H1 (cell line): ENCODE results near the gene KLHL18. TPM values are rescaled to one million over a fixed set of nuclear protein-coding genes. Genes with fewer than 3 reads are reported as not detected.

Source experiments
- CTCF ChIA-PET: fragments of 300-600 bp; sonication (Branson Sonifier 250); formaldehyde crosslinking; loops from one replicate; lab custom pipeline; 2021; ENCODE audit not compliant: partially characterized antibody; lab: Charles Lee
- POLR2A ChIA-PET: fragments of 300-600 bp; sonication (Branson Sonifier 250); formaldehyde crosslinking; loops from one replicate; lab custom pipeline; 2021; ENCODE audit warnings: inconsistent platforms; ENCODE audit not compliant: partially characterized antibody; lab: Charles Lee
- DNase-seq, 2 experiments: peaks; one replicate each; pipeline versions ENCODE4 v3.0.0 to v3.0.0-alpha.2; 2010 to 2022; ENCODE audit warnings: low spot score in 2 of 2, low read depth in 1 of 2, mixed read lengths in 1 of 2
- FAIRE-seq: peaks from 2 replicates; lab custom pipeline; 2011; peaks lifted over from hg19 to GRCh38; lab: Jason Lieb, UNC
- H2AFZ ChIP-seq: 2 replicates; pipeline ENCODE4 v1.8.1; 2012; ENCODE audit warnings: low read length, inconsistent platforms
- H2AK5ac ChIP-seq: 2 replicates; pipeline ENCODE4 v1.6.1; 2013; ENCODE audit warnings: low read depth, low read length
- H2BK120ac ChIP-seq: replicated peaks from 2 replicates; pipeline ENCODE3; 2013; ENCODE audit warnings: low read depth, low read length, inconsistent platforms
- H2BK12ac ChIP-seq: 2 replicates; pipeline ENCODE4 v1.6.1; 2013; ENCODE audit warnings: low read depth, low read length
- H2BK15ac ChIP-seq: 2 replicates; pipeline ENCODE4 v1.6.1; 2013; ENCODE audit warnings: low read length
- H2BK20ac ChIP-seq: 2 replicates; pipeline ENCODE4 v1.6.1; 2013; ENCODE audit warnings: low read length
- H2BK5ac ChIP-seq: 2 replicates; pipeline ENCODE4 v1.6.1; 2013; ENCODE audit warnings: low read depth, low read length
- H3K14ac ChIP-seq: 2 replicates; pipeline ENCODE4 v1.6.1; 2013; ENCODE audit warnings: inconsistent platforms; ENCODE audit not compliant: insufficient read length
- H3K18ac ChIP-seq: 2 replicates; pipeline ENCODE4 v1.6.1; 2013; ENCODE audit warnings: low read length; ENCODE audit errors: extremely low read depth
- H3K23ac ChIP-seq: 2 replicates; pipeline ENCODE4 v1.6.1; 2013; ENCODE audit warnings: inconsistent platforms; ENCODE audit not compliant: insufficient read length
- H3K23me2 ChIP-seq: 2 replicates; pipeline ENCODE4 v1.6.1; 2013; ENCODE audit warnings: low read depth, low read length
- H3K27ac ChIP-seq: 2 replicates; pipeline ENCODE4 v1.6.1; 2011; ENCODE audit warnings: low read depth, low read length, inconsistent platforms
- H3K27me3 ChIP-seq, 4 experiments: replicated peaks in 1 of 4; 1 replicate in 1 of 4; 2 replicates in 3 of 4; pipeline versions ENCODE4 v1.6.1 to v1.8.1; 2011 to 2013; ENCODE audit warnings: low read length in 3 of 4, mild to moderate bottlenecking in 3 of 4, inconsistent platforms in 2 of 4, mixed read lengths in 2 of 4, moderate library complexity in 1 of 4; ENCODE audit not compliant: control insufficient read depth in 3 of 4, insufficient read depth in 3 of 4; ENCODE audit errors: extremely low read depth in 1 of 4
- H3K36me3 ChIP-seq, 4 experiments: 2 replicates each; pipeline versions ENCODE4 v1.6.1 to v1.8.1; 2011 to 2013; ENCODE audit warnings: mild to moderate bottlenecking in 4 of 4, low read length in 3 of 4, moderate library complexity in 2 of 4, control low read depth in 1 of 4, inconsistent platforms in 1 of 4; ENCODE audit not compliant: insufficient read depth in 4 of 4, control insufficient read depth in 2 of 4
- H3K4ac ChIP-seq: replicated peaks from 2 replicates; pipeline ENCODE3; 2013; ENCODE audit warnings: low read length, low read depth, mixed read lengths, inconsistent platforms; ENCODE audit not compliant: insufficient read length
- H3K4me1 ChIP-seq, 4 experiments: replicated peaks in 1 of 4; 1 replicate in 1 of 4; 2 replicates in 3 of 4; pipeline versions ENCODE4 v1.6.1 to v1.8.1; 2011 to 2013; ENCODE audit warnings: low read length in 3 of 4, inconsistent platforms in 2 of 4, mixed read lengths in 1 of 4; ENCODE audit not compliant: insufficient read depth in 4 of 4, control insufficient read depth in 3 of 4
- H3K4me2 ChIP-seq, 2 experiments: 2 replicates each; pipeline versions ENCODE4 v1.6.1 to v1.8.1; 2011 to 2013; ENCODE audit warnings: low read depth in 2 of 2, low read length in 2 of 2, control low read depth in 1 of 2, inconsistent platforms in 1 of 2, mild to moderate bottlenecking in 1 of 2; ENCODE audit not compliant: insufficient read depth in 1 of 2
- H3K4me3 ChIP-seq, 4 experiments: fragments of 200-600, 300-600 bp in 1 of 4; sonication (generic), shearing (Covaris generic), sonication (Bioruptor Twin) in 1 of 4; 2 replicates each; pipeline versions ENCODE4 v1.5.1 to v1.8.1; 2011 to 2016; ENCODE audit warnings: low read length in 4 of 4, low read depth in 3 of 4, control low read depth in 2 of 4, inconsistent platforms in 2 of 4, mild to moderate bottlenecking in 2 of 4, mixed read lengths in 1 of 4, moderate library complexity in 1 of 4; ENCODE audit not compliant: insufficient read depth in 2 of 4; ENCODE audit errors: extremely low read depth in 1 of 4
- H3K56ac ChIP-seq: replicated peaks from 2 replicates; pipeline ENCODE3; 2013; ENCODE audit warnings: low read depth, mild to moderate bottlenecking, mixed read lengths, low read length, inconsistent platforms; ENCODE audit not compliant: insufficient read length
- H3K79me1 ChIP-seq: 2 replicates; pipeline ENCODE4 v1.6.1; 2013; ENCODE audit warnings: low read depth, low read length, control low read depth
- H3K79me2 ChIP-seq, 2 experiments: 2 replicates each; pipeline versions ENCODE4 v1.6.1 to v1.8.1; 2012 to 2013; ENCODE audit warnings: low read length in 2 of 2, mild to moderate bottlenecking in 2 of 2, inconsistent platforms in 1 of 2; ENCODE audit not compliant: insufficient read depth in 2 of 2, control insufficient read depth in 1 of 2
- H3K9ac ChIP-seq, 4 experiments: replicated peaks in 1 of 4; 1 replicate in 1 of 4; 2 replicates in 3 of 4; pipeline versions ENCODE4 v1.6.1 to v1.8.1; 2011 to 2013; ENCODE audit warnings: low read depth in 3 of 4, low read length in 3 of 4, control low read depth in 2 of 4, mild to moderate bottlenecking in 2 of 4, moderate library complexity in 2 of 4, inconsistent platforms in 1 of 4; ENCODE audit errors: extremely low read depth in 1 of 4
- H3K9me3 ChIP-seq, 2 experiments: 2 replicates each; pipeline versions ENCODE4 v1.6.1 to v1.8.1; 2012 to 2013; ENCODE audit warnings: mild to moderate bottlenecking in 2 of 2, moderate library complexity in 2 of 2, control low read depth in 1 of 2, inconsistent platforms in 1 of 2, low read depth in 1 of 2, low read length in 1 of 2, mixed read lengths in 1 of 2; ENCODE audit not compliant: insufficient read depth in 2 of 2
- H4K20me1 ChIP-seq, 2 experiments: replicated peaks in 1 of 2; 2 replicates each; pipeline versions ENCODE3 to v1.8.1; 2011 to 2013; ENCODE audit warnings: inconsistent platforms in 2 of 2, low read length in 2 of 2, mild to moderate bottlenecking in 1 of 2; ENCODE audit not compliant: insufficient read depth in 2 of 2, control insufficient read depth in 1 of 2
- H4K5ac ChIP-seq: 2 replicates; pipeline ENCODE4 v1.6.1; 2013; ENCODE audit warnings: low read length, low read depth, mixed read lengths, inconsistent platforms; ENCODE audit not compliant: insufficient read length
- H4K8ac ChIP-seq: 2 replicates; pipeline ENCODE4 v1.8.0; 2013; ENCODE audit warnings: mild to moderate bottlenecking, moderate library complexity, low read length, inconsistent platforms; ENCODE audit not compliant: insufficient read depth; ENCODE audit errors: extremely low read depth
- H4K91ac ChIP-seq: replicated peaks from 2 replicates; pipeline ENCODE3; 2013; ENCODE audit warnings: low read length, mixed read lengths, inconsistent platforms; ENCODE audit not compliant: insufficient read length
- BACH1 ChIP-seq: IDR thresholded peaks from 2 replicates; pipeline ENCODE4 v1.6.1; 2012; ENCODE audit warnings: low read length, improper control_type of control experiment
- CHD1 ChIP-seq: IDR thresholded peaks from 2 replicates; pipeline ENCODE4 v1.6.1; 2012; ENCODE audit warnings: low read depth, low read length, improper control_type of control experiment
- EGR1 ChIP-seq: IDR thresholded peaks from 2 replicates; pipeline ENCODE4 v1.6.1; 2011; ENCODE audit warnings: low read depth, low read length, borderline replicate concordance
- GTF2F1 ChIP-seq: IDR thresholded peaks from 2 replicates; pipeline ENCODE4 v1.6.1; 2012; ENCODE audit warnings: low read depth, low read length, improper control_type of control experiment, borderline replicate concordance
- SIRT6 ChIP-seq: IDR thresholded peaks from one replicate; pipeline ENCODE4 v1.7.1; 2012; ENCODE audit warnings: low read length, inconsistent platforms
- SIX5 ChIP-seq: IDR thresholded peaks from 2 replicates; pipeline ENCODE4 v1.6.1; 2011; ENCODE audit warnings: mild to moderate bottlenecking, low read depth, low read length
- SP4 ChIP-seq: IDR thresholded peaks from 2 replicates; pipeline ENCODE4 v1.6.1; 2012; ENCODE audit warnings: low read length, inconsistent platforms
- ZNF274 ChIP-seq: IDR thresholded peaks from 2 replicates; pipeline ENCODE4 v1.7.0; 2012; ENCODE audit warnings: low read length, borderline replicate concordance; ENCODE audit errors: extremely low read depth
- polyA plus RNA-seq, 7 experiments: library from polyadenylated mRNA; depleted of rRNA in 3 of 7; stranded (reverse) in 5 of 7; unstranded in 2 of 7; fragments of >200 nt in 5 of 7; fragments of 200-250 nt in 2 of 7; gene quantifications; 1 replicate in 5 of 7; 2 replicates in 1 of 7; 4 replicates in 1 of 7; pipeline versions ENCODE4 v1.2.1 to v1.2.3, GENCODE V29; 2011 to 2013; ENCODE audit warnings: missing spikeins in 2 of 7, mixed read lengths in 2 of 7
- total RNA-seq: library from RNA; stranded (reverse); fragmentation: NEBNext Ultra II Directional; extraction: Animal tissue kit (Norgen Biotek cat#: 25700); gene quantifications from 2 replicates; pipeline ENCODE4 v1.2.1, GENCODE V29; 2021

KLHL18 gene
- total and polyA plus RNA-seq, 2 of the 8 experiments (the other 6 are each of a cell fraction or from before 2014, with no cell fraction given): 19.9 to 31.7 TPM

- no peaks in the 10 kb centered on the region for H3K79me2 ChIP-seq
- no peaks in the 10 kb centered on the region; a peak in 2 of 7 replicates for H3K4me1 ChIP-seq
- no peak overlapping the region for H2BK120ac ChIP-seq
- no peak overlapping the region for H2BK15ac ChIP-seq
- DNase-seq (no peak), FAIRE-seq (no peak)
- no peak overlapping the region for H3K4me2 ChIP-seq
- peaks cover 0 to 2% of the 10 kb centered on the region in 2 experiments for H4K20me1 ChIP-seq
- H2BK20ac ChIP-seq: no peak overlapping the region
- H3K27me3 ChIP-seq: no peaks in the 10 kb centered on the region
- no peaks in the 10 kb centered on the region for H3K79me1 ChIP-seq
- no peaks in the 10 kb centered on the region for H3K23me2 ChIP-seq
- no peak overlapping the region for H3K18ac ChIP-seq
- H2BK12ac ChIP-seq: no peak overlapping the region
- H4K5ac ChIP-seq: no peak overlapping the region
- no peak overlapping the region for H3K27ac ChIP-seq
- no peak overlapping the region for H3K56ac ChIP-seq
- H2AFZ ChIP-seq: no peak overlapping the region
- ChIA-PET POLR2A (interaction anchor here (1.1 to 1.9 kb wide), 2 partner anchors 12 to 37 kb away, joined by 3 to 4 read pairs; no protein-coding TSS in a partner anchor), CTCF (interaction anchor here (0.6 to 2.9 kb wide), 6 partner anchors 9 to 237 kb away, joined by 3 to 11 read pairs (median 3); no protein-coding TSS in a partner anchor)
- no peak overlapping the region; the same call in 1 of the 2 replicates for H4K8ac ChIP-seq
- no peak overlapping the region for H4K91ac ChIP-seq
- H3K9ac ChIP-seq: no peak overlapping the region
- no peak overlapping the region for H3K23ac ChIP-seq
- no peaks in the 10 kb centered on the region for H3K9me3 ChIP-seq
- no peak overlapping the region for H2AK5ac ChIP-seq
- H3K36me3 ChIP-seq: peaks cover 8 to 35% (median 21%) of the 10 kb centered on the region in 4 experiments; a peak in 7 of 8 replicates
- no peak overlapping the region for H2BK5ac ChIP-seq
- H3K4ac ChIP-seq: no peak overlapping the region
- no peak overlapping the region for H3K14ac ChIP-seq
- no peak overlapping the region for H3K4me3 ChIP-seq
- no peak for TF ChIP-seq SIX5
- TF ChIP-seq EGR1: no peak
- no peak for TF ChIP-seq CHD1
- no peak for TF ChIP-seq SP4
- TF ChIP-seq GTF2F1: no peak
- no peak for TF ChIP-seq SIRT6
- TF ChIP-seq BACH1: no peak
- TF ChIP-seq ZNF274: no peak
These were observed 60.1 kb downstream of the KLHL18 start for GRCh38 chr3:47342812-47343211.
